ENCODE results near the gene SLC32A1. TPM values are rescaled to one million over a fixed set of nuclear protein-coding genes. Genes with fewer than 3 reads are reported as not detected.
A peak's percentile ranks its signal among the peaks of the same experiment; 100 is the strongest.

SLC32A1 gene
- total and polyA plus RNA-seq, 2 of the 13 experiments (the other 11 are each of a cell fraction or from before 2014, with no cell fraction given), result not detected

DNA sequence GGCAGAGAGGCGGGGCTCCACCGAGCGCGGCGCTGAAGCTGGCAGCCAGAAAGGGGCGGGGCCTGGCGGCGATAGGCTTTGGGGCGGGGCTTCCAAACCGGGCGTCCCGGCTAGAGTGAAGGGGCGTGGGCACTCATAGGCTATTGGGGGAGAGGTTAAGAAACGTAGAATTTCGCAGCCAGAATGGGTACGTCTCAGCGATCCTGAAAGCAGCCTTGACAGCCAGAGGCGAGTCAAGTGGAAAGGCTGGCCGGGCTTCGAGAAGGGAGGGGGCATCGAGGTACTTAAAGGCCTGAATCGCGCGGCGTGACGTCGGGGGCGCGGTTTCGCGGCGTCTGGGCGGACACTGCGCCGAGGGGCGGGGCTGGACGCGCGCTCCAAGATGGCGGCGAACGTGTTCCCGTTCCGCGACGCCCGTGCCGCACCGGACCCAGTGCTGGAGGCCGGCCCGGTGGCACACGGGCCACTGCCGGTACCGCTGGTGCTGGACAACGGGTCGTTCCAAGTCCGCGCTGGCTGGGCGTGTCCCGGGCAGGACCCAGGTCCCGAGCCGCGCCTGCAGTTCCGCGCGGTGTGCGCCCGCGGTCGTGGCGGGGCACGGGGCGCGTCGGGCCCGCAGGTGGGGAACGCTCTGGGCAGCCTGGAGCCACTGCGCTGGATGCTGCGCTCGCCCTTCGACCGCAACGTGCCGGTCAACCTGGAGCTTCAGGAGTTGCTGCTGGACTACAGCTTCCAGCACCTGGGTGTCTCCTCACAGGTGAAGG is 24.0 kb downstream of the SLC32A1 start, which contains the start of gene ACTR5 (continued):
- TF ChIP-seq, protein P1, sequence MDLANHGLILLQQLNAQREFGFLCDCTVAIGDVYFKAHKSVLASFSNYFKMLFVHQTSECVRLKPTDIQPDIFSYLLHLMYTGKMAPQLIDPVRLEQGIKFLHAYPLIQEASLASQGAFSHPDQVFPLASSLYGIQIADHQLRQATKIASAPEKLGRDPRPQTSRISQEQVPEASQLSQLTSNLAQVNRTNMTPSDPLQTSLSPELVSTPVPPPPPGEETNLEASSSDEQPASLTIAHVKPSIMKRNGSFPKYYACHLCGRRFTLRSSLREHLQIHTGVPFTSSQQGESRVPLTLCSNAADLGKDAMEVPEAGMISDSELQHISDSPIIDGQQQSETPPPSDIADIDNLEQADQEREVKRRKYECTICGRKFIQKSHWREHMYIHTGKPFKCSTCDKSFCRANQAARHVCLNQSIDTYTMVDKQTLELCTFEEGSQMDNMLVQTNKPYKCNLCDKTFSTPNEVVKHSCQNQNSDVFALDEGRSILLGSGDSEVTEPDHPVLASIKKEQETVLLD (CRISPR knock-in tag; IDR thresholded peaks at IDR 0.05; ENCODE audit: low read depth), result peak; percentile 46
- TF ChIP-seq ZFP62 (CRISPR knock-in tag; IDR thresholded peaks at IDR 0.05) (peak; percentile 98), ZFP41 (CRISPR knock-in tag; IDR thresholded peaks at IDR 0.05; ENCODE audit: borderline replicate concordance) (peak; percentile 89), SAFB2 (CRISPR knock-in tag; IDR thresholded peaks at IDR 0.05; ENCODE audit: borderline replicate concordance, low read depth) (peak; percentile 98), HIVEP1 (CRISPR knock-in tag; IDR thresholded peaks at IDR 0.05) (peak; percentile 60; the same call in 1 of the 2 replicates), NFKB2 (CRISPR knock-in tag; IDR thresholded peaks at IDR 0.05; ENCODE audit: borderline replicate concordance) (peak; percentile 97), ZNF333 (CRISPR knock-in tag; IDR thresholded peaks at IDR 0.05; ENCODE audit: borderline replicate concordance) (peak; percentile 99), KLF15 (CRISPR knock-in tag; IDR thresholded peaks at IDR 0.05; ENCODE audit: borderline replicate concordance) (peak; percentile 62; the same call in 1 of the 2 replicates), ZNF550 (CRISPR knock-in tag; IDR thresholded peaks at IDR 0.05; ENCODE audit: borderline replicate concordance) (peak; percentile 99), ZNF317 (CRISPR knock-in tag; IDR thresholded peaks at IDR 0.05) (peak; percentile 70; the same call in 1 of the 2 replicates), SOX5 (CRISPR knock-in tag; IDR thresholded peaks at IDR 0.05; ENCODE audit: borderline replicate concordance) (peak; percentile 50; the same call in 1 of the 2 replicates), KMT2B (CRISPR knock-in tag; IDR thresholded peaks at IDR 0.05) (peak; percentile 89), TCF7 (IDR thresholded peaks at IDR 0.05; ENCODE audit: low read depth) (no peak), STAT5B (CRISPR knock-in tag; IDR thresholded peaks at IDR 0.05) (peak; percentile 73; the same call in 1 of the 2 replicates), ZNF747 (CRISPR knock-in tag; IDR thresholded peaks at IDR 0.05; ENCODE audit: borderline replicate concordance) (no peak), MBNL3 (CRISPR knock-in tag; conservative IDR thresholded peaks at IDR 0.05) (no peak), ATF7 (IDR thresholded peaks at IDR 0.05) (no peak), ATF7 (CRISPR knock-in tag; IDR thresholded peaks at IDR 0.05) (peak; percentile 88), ZNF644 (CRISPR knock-in tag; IDR thresholded peaks at IDR 0.05; ENCODE audit: low read depth) (no peak), TBX3 (IDR thresholded peaks at IDR 0.05; ENCODE audit: borderline replicate concordance) (no peak), ZNF501 (CRISPR knock-in tag; IDR thresholded peaks at IDR 0.05) (peak; percentile 93), ZNF101 (CRISPR knock-in tag; IDR thresholded peaks at IDR 0.05; ENCODE audit: borderline replicate concordance, low read depth) (0 out of 2 replicates have a peak, but pooled peaks have one; percentile 81), SMAD9 (CRISPR knock-in tag; IDR thresholded peaks at IDR 0.05) (peak; percentile 94)
- TF ChIP-seq, protein P2, sequence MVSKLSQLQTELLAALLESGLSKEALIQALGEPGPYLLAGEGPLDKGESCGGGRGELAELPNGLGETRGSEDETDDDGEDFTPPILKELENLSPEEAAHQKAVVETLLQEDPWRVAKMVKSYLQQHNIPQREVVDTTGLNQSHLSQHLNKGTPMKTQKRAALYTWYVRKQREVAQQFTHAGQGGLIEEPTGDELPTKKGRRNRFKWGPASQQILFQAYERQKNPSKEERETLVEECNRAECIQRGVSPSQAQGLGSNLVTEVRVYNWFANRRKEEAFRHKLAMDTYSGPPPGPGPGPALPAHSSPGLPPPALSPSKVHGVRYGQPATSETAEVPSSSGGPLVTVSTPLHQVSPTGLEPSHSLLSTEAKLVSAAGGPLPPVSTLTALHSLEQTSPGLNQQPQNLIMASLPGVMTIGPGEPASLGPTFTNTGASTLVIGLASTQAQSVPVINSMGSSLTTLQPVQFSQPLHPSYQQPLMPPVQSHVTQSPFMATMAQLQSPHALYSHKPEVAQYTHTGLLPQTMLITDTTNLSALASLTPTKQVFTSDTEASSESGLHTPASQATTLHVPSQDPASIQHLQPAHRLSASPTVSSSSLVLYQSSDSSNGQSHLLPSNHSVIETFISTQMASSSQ (IDR thresholded peaks at IDR 0.05; ENCODE audit: low read depth), result no peak
- TF ChIP-seq, protein P2 (CRISPR knock-in tag; IDR thresholded peaks at IDR 0.05; ENCODE audit: borderline replicate concordance), result peak; percentile 87; the same call in 1 of the 2 replicates
